NCI-H748 (cell line): Measurements from ENCODE around the gene TBC1D4.

ENCODE experiments used
- DNase-seq: peaks from one replicate; lab custom pipeline; 2025; ENCODE audit not compliant: unreplicated experiment; lab: John Stamatoyannopoulos, UW

The TBC1D4 gene

DNA sequence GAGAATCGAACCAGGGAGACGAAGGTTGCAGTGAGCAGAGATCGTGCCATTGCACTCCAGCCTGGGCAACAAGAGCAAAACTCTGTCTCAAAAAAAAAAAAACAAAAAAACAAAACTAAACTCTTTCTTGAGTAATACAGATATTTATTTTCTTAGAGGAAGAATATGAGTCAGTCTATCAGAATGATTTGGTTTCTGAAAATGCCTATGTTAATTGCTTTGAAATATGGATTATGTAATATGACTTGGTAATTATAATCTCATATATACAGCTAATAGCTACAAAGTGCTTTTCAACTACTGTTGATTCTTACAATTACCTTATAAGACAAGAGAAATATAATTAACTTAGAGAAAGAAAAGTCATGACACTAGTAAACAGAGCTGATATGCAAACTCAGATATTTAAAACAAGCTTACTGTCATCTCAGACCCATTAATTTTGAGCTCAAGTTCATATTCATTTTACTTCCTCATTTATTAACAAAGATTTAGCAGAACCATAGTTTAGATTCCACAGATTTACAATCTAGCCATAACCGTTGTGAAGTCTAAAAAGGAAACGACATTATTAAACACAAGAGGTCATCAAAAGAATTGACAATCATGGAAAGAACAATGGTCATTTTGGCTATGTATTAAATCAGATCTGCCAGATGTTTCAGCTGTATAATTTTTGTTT, 88.0 kb downstream of the TBC1D4 start:
- DNase-seq: no peak

DNA sequence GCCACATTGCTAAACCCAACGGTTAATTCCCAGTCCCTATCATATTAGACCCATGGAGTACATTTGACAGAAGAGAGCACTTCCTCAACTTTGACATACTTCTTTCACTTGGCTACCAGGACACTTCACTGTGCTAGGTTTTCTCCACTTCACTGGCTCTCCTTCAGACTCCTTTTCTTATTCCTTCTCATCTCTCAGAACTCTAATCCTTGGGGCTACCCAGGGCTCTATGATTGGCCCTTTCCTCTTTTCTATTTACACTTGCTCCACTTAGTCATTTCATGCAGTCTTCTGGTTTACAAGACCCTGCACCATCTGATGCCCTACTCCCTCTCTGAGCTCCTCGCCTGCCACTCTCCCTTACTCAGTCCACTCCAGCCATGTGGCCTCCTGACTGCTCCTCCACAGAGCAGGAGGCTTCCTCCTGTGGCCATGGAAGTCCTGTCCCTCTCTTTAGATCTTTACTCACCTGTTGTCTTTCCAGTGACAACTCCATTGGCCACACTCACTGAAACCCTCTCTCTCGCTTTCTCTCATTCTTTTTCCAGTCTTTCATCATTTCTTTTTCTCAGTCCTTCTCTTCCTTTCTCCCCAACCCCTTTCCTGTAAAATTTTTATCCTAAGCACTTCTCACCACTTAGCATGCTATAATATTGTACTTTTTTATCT, 90.4 kb downstream of the TBC1D4 start:
- no peak for DNase-seq

DNA sequence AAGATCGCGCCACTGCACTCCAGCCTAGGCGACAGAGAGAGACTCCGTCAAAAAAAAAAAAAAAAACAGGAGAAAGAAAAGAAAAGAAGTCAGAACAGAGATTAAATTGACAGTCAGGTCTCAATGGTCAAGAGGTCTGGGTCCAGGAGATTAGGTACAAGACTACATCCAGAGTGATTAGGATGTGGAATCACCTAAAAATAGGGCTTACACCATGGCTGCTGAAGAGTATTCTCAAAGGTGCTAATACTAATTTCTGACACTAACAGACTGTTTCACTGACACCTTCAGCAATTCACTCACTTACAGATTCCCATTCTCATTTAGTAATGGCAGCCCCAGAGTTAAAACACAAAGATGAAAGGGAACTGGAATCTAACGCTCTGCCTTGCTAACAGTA, 91.7 kb downstream of the TBC1D4 start:
- DNase-seq: no peak

DNA sequence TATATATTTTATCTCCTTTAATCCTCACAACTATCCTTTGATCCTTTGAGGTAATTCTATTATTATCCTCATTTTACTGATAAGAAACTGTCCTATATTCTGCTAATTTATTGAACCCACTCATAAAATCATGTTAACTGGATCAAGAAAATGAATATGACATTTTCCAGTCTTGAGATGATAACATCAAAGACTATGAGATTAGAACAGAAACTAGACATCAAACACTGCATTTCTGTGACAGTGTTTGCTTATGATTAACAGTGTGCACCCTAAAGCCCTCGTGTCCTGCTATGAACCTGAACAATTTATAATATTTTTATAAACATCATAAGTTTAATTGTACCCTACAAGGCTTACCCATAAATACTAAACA, 96.3 kb downstream of the TBC1D4 start:
- DNase-seq: peak; percentile 30

DNA sequence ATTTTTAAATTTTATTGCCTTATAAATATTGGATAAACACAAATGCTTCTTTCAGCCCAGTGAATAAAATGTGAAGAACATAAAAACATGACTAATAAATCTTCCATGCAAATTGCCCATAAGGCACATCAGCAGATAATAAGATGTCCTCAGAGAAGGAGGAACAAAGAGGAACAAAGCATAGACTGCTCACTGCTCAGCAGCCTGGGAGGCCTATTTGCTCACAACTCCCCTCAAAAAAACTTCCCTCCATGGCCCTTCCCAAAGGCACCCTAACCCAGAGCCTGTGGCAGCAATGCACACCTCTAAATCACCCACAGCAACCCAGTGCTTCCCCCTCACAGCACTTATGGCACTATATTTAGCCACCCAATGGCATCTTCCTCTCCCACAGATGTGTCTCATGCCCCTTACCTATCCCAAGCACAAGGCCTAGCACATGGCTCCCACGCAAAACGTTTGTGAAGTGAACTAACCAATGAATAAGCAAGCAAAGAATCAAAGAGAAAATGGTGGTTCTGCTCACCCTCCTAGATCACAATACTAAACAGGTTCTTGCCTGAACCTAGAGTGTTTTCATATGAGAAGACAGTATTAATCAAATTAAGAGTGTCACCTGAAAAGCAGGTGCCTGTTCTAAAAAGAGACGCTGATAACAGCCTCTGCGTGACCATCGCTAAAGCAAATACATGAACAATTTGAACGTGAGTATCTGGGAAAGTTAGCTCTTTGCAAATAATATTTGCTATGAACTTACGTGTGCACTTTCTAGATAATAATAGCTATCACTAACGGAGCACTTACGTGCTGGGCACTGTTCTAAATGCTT, 96.9 kb downstream of the TBC1D4 start:
- DNase-seq: peak; percentile 91

DNA sequence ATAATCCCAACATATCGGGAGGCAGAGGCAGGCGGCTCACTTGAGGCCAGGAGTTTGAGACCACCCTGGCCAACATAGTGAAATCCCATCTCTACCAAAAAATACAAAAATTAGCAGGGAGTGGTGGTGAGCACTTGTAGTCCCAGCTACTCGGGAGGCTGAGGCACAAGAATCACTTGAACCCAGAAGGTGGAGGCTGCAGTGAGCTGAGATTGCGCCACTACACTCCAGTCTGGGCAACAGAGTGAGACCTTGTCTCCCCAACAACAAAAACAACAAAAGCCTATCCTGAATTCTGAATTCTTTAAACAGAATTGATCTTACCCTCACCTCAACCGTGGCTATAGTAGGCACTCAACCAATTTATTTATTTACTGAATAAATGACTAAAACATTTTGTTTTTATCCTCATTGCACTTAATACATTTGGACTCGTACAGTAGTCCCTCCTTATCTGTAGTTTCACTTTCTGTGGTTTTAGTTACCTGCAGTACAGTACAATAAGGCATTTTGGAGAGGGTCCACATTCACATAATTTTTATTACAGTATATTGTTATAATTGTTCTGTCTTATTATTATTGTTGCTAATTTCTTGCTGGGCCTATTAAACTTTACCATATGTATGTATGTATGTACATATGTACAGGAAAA, 98.8 kb downstream of the TBC1D4 start:
- no peak for DNase-seq

DNA sequence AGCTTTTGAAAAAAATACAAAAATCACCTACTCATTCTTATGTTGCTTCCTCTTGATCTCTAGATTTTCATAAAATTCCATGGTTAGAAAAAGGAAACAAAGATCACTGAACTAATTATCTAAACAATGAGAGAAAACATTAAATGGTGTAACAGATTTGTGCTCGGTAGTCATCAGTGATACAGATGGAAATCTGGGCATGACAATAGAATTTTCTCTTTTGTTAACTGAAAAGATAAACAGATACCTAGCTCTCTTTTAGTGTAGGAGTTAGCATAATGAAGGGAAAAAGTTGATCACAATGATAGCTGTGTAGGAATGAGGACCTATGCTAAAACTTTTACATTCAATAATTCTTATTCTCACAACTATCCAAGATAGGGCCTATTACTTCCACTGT, 103.7 kb downstream of the TBC1D4 start:
- DNase-seq: no peak

DNA sequence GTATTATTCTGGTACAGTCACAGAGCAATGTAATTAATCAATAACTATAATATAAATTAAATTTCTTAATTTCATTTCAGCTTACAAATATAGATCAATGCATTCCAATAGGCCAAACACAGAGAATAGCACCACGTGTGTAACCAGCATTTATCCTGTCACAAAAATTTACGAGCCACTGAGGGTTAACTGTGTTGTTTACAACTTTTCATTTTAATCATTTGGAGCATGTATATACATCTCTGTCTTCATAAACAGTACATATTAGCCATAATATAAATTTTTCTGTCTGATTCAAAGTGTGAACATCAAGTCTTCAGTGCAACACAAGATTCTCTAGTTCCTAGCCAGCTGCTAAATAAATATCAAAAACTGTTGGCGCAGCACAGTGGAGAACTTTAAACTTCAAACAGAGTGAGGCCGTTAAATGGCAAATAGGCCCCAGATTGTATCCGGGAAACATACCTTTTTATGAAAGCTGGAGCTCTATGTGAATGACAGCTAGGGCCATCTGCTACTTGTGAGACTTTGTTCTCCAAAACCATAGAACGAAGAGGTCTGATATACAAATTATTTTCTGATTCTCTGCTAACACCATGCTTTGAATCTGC, 105.1 kb downstream of the TBC1D4 start:
- no peak for DNase-seq

DNA sequence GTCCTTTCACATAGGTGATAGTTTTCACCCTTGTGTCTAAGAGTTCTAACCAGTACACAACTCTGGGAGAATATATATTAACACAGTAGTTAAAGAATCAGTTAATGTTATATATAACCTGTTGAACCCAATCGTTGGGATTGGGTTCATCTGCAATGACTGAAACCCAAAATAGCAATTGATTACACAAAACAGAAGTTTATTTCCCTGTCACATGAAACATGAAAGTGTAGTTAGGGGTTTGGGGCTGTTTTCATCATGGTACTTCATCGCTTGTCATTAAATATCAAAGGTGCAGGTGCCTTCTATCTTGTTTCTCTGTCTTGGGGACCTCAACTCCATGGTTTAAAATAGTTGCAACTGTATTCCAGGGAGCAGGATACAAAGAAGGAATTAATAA, 106.6 kb downstream of the TBC1D4 start:
- DNase-seq: no peak

DNA sequence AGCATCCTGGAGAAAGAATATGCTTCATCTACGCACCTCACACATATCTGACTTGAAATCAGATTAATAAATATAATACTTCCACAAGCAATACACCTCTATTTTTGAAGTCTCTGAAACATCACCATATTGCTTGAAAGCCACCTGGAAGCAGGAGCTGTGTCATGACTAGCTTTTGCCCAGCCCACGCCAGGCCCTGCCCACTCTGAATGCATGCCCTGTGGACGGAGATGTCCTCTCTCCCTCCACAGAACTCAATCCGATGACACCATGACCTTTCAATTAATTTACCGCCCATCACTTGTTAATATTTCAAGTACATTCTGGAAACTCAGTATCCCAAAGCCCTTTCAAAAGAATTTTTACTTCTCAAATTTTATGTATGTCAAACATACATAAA, 108.0 kb downstream of the TBC1D4 start:
- DNase-seq: no peak

DNA sequence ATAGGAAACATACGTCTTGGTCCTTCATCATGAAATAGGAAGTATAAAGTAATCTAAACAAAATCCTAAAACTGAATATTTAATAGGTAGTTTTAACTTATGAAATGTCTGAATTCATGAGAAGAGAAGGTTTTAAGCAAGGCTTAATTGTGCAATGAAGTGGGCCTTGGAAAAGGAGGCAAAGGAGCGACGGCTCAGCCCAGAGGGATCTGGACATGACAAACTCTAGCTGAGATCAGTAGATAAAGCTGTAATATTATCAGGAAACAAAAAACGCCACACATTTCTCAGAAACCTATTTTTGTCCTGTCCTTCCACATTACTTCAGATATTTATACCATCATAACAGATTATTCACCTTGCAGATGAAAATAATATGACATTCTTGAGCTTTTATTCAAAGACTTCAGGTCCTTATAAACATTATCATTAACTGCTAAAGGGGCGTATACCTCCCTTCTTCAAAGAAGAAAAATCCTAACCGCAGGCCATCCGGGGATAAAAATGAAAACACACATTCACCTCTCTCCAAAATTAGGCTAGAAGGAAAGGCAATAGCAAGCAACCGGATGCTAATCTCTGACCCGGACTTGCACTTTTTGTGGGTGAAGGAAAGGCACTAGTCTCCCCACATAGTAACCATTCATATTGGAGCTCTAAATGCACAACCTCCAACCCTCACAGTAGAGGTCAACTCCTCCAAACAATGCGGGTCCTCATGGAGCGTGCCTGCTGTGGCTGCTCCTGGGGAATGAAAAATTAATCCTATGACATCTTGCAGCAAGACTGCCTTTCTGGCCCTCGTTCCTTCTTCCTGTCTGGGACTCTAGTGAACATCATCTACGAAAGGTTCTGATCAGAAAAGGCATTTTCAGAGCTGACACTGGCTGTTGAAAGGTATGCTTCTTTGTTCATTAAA, 108.8 kb downstream of the TBC1D4 start:
- DNase-seq: no peak

DNA sequence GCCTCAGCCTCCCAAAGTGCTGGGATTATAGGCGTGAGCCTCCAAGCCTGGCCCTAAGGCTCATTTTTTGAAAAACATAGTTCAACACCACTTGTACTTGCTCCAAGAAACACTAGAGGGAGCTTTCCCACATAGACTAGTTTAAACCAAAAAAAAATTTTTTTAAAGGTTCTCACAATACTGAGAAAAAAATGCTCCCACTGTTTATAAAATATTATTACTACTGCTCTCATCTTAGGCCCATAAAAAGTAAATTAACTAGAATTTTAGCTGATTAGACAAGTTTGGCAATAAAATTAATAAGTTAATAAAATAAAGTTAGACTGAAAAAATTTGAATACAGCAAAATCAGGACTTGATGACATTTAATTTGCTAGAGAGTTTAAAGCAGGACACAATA, 109.5 kb downstream of the TBC1D4 start:
- DNase-seq: peak; percentile 42

DNA sequence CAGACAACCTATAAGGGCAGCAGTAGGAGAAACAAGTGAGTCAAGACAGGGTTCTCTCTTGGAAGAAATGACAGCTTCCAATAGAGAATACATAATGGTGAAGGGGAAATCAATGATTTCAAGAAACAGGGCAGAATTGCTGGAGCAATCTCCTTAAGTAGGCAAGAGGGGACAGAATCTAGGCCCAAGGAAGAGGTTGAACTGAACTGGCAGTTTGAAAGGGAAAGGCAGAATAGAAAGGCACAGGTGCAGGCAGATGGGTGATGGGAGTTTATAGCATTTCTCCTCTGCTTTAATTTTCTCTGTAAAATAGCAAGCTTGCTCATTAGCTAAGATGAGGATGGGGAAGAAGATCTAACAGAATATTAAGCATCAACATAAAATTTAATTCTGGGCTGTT, 110.8 kb downstream of the TBC1D4 start:
- DNase-seq: no peak

DNA sequence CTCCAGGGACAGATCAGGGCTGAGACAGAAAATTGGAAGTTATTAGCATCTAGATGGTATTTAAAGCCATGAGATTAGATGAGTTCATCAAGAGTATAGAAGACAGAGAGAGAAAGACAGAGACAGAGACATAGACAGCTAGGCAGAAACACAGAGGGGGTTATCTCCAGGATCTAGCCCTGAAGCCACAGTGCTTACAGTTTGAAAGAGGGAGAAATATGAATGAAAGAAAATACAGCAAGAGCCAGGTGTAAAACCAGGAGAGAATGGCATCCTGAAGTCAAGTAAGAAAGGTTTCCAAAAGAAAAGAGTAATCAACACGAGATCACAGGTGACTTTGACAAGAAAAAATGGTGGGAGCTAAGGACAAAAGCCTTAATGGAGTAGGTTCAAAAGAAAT, 111.2 kb downstream of the TBC1D4 start:
- DNase-seq: no peak

DNA sequence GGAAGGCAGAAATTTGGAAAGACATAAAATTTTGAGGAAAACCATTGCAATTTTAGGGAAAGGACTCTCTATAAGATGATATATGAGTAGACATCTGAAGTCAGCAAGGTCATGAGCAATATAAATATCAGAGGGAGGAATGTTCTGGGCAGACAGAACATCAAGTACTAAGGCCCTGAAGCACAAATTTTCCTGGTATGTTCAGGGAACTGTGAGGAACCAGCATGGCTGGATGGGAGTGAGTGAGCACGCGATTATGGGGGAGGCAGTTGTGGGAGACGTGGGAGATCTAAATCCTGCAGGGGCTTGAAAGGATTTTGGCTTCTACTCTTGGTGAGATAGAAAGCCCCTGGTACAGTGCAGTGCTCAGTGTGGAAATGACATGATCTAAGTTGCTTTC, 112.0 kb downstream of the TBC1D4 start:
- DNase-seq: no peak

DNA sequence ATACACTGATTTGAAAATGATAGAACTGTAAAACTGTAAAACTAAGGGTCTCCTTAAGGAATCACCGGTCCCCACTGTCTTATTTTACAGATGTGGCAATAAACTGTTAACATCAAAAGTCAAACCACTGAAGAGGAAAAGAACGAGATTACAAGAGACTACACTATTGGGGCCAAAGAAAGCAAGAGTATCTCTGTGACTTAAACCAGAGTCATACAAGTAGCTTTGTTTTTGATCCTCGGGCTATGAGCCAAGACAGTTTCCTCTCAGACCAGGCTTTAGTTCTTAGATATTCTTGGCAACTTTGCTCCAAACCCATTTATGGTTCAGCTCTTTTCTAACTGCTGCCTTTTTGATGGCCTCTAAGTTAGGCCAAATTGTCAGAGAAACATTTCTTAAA, 113.8 kb downstream of the TBC1D4 start:
- DNase-seq: no peak

DNA sequence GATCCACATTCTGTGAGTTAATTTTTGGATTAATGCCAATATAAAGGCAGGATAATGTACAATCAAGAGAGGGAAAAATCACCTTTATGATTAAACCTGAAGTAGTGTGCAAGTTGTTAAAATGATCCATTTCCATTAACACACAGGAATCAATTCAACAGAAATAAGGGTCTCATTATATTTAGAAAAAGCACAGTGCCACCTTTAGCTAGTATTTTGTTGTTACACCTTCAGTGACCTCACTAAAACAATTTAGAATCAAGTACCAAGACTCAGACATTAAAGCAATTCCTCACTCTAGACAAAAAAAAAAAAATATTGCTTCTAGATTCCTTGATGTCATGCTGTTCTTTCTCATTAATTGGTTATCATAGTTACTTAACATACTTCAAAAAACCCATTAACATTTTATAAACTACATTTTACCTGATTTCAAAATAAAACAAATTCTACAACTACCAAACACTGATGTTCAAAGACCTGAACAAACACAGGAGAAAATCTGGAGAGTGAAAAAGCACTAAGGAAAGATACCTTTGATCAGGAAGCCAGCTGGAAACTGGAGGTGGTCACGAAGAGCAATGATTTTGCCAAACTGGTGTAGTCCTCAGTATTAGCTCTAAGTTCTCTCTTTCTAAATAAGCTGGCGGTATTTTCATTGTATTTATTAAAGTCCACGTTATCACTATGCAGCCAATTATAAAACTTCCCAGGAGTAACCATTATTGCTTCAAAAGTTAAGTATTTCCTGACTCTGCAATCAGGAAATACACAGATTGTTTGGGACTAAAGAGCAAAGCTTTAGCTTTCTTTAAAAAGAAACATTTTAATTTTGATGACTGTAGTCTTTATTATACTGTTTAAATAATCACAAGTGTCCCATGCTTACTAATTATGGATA, 115.3 kb downstream of the TBC1D4 start:
- no peak for DNase-seq

DNA sequence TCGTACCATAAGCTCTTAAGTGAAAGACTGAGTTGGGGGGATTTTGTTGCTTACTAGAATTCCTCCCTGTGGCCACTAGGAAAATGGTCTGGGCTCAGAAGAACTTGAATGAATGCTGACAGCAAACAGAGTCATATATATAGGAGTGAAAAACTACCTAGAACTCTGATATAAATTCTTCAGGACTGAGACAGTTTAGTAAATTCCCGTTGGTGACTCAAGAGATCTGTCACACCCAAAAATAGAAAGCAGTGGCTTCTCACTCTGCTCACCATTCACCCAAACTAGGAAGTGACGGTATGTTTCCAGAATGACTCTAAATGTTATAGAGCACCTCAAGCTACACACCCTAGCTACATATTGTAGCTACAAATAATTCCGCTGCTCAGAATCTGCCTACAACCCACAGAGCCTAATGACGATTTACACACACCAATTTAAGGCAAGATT, 116.2 kb downstream of the TBC1D4 start:
- no peak for DNase-seq

DNA sequence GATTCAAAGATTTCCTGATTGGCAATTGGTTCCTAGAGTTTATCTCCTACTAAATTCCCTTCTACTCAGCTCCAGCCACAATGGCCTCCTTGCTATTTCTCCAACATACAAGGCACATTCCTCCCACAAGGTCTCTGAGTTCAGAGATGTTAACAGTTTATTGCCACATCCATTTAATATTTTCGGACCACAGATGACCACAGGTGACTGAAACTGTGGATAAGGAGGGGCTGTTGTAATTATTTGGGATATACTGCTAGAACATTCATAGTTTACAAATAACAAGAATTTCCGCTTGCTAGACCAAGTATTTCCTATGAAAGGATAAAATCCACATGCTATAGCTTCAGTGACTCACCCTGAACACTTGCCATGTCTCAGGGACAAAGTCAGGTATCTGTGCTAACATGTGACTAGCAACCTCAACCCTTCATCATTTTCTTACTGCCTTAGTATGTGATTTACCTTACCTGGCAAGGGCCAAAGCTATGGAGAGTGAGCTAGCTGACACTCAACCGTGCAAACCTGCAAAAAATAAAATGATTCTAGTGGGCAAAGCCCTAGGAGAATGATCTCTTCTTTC, 117.7 kb downstream of the TBC1D4 start:
- DNase-seq: no peak
